ENCODE data around the gene NPDC1.

GRCh38 chr9:137076636-137077009 lies 30.6 kb upstream of the NPDC1 start:
- TF ChIP-seq, protein P1, sequence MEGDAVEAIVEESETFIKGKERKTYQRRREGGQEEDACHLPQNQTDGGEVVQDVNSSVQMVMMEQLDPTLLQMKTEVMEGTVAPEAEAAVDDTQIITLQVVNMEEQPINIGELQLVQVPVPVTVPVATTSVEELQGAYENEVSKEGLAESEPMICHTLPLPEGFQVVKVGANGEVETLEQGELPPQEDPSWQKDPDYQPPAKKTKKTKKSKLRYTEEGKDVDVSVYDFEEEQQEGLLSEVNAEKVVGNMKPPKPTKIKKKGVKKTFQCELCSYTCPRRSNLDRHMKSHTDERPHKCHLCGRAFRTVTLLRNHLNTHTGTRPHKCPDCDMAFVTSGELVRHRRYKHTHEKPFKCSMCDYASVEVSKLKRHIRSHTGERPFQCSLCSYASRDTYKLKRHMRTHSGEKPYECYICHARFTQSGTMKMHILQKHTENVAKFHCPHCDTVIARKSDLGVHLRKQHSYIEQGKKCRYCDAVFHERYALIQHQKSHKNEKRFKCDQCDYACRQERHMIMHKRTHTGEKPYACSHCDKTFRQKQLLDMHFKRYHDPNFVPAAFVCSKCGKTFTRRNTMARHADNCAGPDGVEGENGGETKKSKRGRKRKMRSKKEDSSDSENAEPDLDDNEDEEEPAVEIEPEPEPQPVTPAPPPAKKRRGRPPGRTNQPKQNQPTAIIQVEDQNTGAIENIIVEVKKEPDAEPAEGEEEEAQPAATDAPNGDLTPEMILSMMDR (IDR thresholded peaks at IDR 0.05; ENCODE audit: low read depth, low read length, missing input control): no peak
- TF ChIP-seq, protein P2, sequence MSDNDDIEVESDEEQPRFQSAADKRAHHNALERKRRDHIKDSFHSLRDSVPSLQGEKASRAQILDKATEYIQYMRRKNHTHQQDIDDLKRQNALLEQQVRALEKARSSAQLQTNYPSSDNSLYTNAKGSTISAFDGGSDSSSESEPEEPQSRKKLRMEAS (IDR thresholded peaks at IDR 0.05): no peak
- TF ChIP-seq SP1 (IDR thresholded peaks at IDR 0.05) (no peak), FOXA1 (IDR thresholded peaks at IDR 0.05) (no peak), JUND (IDR thresholded peaks at IDR 0.05) (no peak)
- TF ChIP-seq, protein P3, sequence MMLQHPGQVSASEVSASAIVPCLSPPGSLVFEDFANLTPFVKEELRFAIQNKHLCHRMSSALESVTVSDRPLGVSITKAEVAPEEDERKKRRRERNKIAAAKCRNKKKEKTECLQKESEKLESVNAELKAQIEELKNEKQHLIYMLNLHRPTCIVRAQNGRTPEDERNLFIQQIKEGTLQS (IDR thresholded peaks at IDR 0.05): no peak
